GM21381 (cell line): ENCODE results near the gene ADTRP.

Experiments used
- ATAC-seq: cut with Tn5 transposase; IDR thresholded peaks from one replicate; pipeline ENCODE4 v1.9.1; 2021; ENCODE audit warnings: mild to moderate bottlenecking, moderate library complexity; ENCODE audit not compliant: unreplicated experiment

The ADTRP gene

DNA sequence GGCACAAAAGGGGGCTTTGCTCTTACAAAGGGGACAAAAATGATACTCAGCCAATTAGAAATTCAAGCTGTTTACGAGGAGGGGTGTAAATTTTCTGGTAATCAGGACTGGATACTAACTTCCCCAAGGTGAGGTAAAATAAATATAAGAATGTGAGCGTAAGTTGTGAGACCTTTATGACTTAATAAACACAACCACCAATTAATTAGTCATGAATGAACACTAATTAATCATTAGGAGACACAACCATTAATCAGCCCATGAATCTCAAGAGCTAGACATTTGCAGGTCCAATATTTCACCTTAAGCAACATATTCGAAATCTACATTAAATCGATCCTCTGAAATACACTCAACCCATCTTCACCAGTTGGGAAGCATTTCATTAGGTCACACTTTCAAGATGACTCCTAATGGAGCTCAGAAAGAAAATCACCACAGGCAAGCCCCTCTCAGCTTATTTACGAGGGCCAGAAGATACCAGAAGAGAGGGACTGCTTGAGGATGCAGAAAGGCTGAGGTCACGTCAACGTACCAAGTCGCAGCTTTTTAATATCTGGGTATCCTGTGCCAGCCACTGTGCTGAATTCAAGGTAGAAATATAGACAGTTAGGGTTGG is 2.7 kb downstream of the ADTRP start:
- no peak for ATAC-seq

DNA sequence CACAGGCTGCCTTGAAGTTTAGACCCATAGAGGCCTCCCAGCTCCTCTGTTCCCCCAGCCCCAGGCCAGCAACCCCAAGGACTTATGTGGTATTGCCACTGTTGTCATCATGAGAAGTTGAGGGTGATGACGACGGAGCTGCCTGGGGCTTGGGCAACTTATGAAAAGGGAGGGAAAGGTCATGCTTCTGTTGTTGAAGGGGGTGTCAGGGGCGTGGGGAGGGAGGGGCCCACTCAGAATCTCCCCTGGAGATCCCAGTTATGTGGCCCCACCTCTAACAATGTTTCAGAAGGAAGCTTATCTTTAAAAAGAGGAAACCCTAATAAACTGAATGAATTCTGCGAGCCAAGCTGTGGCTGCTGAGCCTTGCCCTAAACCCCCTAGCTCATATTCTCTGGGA is 4.2 kb downstream of the ADTRP start:
- ATAC-seq = no peak

DNA sequence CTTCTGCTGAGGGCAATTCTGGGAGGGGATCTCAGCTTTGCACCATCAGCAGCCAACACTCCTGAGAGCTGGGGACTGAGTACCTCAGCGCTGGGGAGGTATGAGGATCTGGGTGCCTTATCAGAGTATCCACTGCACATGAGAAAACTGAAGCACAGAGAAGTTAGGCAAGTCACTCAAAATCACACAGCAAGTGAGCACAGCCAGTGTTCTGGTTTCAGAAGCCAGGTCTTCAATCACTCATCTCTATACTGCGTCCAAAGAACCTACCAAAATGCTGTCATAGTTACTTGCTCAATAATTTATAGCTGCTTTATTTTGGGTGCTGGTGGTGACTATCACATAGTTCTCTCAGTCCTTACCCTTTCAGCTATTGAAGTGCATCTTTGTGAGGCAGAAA is 5.0 kb downstream of the ADTRP start:
- no peak for ATAC-seq

DNA sequence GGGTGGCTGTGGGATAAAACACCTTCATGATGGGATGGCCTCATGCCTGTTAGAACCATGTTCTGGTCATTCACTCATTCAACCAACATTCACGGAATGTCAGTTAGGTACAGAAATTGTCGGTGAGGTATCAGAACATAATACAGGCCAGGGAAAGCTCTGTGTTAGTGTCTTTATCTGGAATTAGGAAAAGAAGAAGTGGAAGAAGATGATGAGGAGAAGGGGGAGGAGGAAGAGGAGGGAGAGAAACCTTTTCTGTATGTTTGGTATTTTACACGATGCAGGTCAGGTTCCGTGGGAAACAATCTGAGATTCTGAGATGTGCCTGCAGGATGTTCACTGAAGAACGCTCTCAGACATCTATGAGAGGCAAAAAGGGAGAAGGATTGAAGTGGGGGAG is 5.6 kb downstream of the ADTRP start:
- ATAC-seq = no peak

DNA sequence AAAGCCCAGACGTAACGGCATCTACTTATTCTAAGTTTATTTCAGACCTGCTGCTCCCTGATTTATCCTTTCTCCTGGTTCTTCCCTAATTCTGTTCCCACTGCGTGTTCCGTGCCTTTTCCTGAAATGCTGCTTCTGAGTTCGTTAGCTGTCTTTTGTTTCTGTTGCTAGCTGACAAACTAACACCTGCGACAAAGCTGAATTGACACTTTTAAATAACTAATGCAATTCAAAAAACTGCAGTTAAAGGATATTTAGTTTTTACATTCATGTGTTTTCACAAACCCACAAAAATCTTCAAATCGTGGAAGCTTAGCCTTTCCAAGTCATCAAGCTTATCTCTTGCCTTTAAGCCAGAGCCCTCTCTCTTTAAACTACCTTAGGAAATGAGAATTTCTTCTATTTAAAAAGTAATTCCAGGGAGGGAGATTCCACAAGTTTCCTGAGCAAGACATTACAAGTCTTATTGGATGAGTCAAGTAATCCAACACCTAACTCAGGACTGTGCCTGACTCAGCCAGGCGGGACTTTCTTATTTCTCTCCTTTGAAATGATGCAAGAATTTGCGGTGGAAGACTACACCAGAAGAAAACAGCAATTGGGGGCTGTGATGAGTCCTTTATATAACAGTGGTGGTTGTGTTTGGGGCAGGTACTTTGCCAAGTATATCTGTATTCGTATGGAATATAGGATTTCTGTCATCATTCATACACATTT is 6.3 kb downstream of the ADTRP start:
- no peak for ATAC-seq

DNA sequence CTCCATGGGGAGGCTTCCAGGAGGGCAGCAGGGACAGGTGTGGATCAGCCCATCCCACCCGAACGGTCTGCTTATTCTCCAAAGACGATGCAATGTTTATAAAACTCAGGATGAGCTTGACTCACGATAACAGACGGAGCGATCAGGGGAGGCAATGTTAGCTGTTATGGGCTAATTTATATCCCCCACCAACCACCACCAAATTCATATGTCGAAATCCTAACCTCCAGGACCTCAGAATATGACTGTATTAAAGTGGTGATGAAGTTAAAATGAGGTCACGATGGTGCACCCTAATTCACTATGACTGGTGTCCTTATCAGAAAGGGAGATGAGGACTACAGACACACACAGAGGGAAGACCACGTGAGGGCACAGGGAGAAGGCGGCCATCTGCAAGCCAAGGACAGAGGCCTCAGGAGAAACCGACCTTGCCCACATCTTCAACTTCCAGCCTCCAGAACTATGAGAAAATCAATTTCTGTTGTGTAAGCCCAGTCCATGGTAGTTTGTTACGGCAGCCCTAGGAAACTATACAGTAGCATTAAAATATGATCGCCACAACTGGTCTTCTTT is 7.0 kb downstream of the ADTRP start:
- no peak for ATAC-seq

DNA sequence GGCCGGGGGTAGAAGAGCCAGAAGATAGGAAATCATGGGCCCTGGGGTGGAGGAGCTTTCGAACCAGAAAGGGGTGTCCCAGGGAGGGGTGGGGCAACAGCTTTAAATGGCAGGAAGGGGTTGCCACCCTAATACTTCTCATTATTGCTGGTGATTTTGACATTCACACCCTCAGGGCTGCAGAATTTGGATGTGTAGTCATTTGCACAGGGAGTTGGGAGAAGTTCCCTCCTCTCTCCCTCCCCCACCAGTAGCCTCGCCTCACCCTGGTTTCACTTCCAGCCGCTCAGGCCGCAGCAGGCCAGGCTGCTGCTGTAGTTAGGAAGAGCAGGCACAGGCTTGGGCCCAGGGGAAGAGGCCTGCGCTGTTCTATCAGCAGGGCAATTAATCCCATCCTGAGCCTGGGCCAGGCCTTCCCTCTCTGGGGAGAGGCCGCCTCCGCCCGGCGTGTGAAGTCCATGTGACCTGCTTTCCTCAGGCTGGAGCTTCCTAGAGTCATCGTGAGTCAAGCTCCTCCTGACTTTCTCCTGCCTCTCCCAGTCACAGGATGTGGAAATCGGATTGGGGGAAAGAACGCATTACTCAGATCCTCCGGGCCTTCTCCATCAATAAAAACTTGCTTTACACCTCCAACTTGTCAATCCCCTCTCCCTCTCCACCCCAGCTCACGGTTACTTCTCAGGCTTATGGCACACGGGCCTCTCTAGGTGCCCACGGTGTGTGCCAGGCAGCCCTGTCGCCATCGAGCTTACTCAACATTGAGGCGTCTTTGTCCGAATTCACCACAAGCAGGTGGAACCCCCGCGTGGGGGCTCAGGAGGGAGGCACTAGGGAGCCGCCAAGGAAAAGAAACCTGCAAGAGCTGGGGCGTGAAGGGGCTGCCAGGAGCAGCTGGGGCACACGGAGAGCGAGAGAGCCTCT is 7.8 kb downstream of the ADTRP start:
- ATAC-seq = no peak

DNA sequence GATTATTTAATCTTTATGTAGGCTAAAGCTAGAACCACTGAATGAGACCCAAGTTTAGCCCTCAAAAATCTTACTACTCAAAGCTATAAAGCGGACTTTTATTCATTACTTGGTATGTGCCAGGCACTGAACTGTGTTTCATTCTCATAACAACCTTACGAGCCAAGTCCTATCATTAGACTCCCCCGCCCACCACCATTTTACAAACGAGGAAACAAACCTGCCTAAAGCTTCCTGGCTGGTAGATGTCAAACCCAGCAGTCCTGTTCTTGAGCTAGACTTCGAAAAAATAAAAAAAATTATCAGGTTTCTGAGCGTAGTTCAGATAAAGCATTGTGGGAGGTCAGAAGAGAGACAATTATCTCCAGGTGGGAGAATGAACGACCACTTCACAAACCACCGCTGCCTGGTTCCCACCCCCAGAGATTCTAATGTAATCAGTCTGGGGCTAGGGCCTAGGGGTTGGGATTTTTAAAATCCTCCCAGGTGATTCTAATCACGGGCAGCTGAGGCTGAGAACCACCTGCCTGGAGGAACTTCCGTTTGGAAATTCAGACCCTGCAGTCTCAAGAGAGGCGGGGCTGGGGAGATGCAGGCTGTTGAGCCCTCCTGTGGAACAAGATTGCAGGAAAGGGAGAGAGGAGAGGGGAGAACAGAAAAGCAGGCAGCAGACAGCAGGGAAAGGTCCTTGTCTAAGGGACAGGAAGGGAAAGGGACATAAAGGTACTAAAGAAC is 8.6 kb downstream of the ADTRP start:
- no peak for ATAC-seq

DNA sequence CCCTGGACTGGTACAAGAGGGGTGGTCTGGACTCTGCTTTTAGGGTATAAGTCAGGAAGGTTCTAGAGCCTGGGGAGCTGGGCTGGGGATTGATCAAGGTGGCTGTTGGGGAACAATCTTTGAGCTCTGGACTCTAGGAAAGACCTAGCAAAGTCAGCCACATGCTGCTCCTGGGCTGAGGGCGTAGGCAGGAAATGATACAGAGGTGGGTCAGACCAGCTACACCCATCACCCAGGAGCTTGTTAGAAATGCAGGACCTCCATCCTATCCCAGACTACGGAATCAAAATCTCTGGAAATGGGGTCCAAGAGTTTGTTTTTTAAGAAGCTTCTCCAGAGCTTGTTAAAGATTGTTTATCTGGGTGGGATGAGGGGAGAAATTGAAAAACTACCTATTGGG is 9.4 kb downstream of the ADTRP start:
- no peak for ATAC-seq

DNA sequence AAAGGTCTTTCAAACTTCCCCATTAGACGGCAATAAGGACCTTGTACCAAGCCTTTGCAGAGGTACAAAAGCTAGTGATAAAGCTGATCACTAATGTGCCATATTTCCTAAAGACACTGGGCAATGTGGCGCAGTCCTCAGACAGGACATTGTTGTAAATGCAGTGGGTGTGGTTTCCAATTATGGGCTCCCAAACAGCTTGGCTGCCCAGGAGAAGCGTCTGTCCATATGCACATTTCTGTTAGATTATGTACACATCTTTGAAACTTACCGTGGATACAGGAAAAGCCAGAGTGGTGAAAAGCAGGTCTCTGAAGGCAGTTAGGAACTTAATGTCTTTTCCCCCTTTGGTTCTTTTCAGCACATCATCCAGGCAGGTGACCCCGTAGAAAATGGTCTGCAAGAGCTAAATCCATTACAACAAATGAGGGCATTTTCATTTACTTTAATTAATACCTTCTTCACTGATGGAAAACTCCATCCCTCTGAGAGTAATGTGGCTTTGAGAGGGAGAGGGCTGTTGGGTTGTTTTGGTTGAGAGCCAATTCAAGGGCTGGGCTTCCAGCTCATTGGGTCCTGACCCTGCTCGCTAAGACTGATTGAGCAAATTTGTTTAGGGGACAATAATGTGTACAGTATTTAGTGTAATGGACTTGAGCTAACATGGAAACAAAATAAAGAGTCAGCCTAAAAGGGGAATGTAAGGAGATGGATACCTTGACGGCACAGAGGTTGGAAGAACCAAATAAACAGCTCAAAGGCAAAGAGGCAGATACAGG is 10.4 kb downstream of the ADTRP start:
- ATAC-seq = no peak

DNA sequence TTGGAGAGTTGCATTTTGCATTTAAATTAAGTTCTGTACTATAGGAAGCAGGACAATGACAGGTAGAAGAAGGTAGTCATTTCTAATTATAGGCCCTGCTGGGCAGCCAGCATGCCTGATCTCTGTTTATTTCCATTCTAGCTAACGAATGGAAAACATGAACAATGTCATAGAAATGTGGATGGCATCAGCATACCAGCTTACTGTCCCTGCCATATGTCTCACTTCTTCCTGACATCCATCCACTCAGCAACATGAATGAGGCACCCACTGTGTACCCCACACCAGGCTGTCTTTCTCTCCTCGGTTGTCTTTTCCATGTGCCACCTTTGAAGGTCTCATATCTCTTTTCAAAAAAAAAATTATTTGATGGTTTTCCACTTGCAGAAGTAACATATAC is 11.1 kb downstream of the ADTRP start:
- ATAC-seq = no peak

DNA sequence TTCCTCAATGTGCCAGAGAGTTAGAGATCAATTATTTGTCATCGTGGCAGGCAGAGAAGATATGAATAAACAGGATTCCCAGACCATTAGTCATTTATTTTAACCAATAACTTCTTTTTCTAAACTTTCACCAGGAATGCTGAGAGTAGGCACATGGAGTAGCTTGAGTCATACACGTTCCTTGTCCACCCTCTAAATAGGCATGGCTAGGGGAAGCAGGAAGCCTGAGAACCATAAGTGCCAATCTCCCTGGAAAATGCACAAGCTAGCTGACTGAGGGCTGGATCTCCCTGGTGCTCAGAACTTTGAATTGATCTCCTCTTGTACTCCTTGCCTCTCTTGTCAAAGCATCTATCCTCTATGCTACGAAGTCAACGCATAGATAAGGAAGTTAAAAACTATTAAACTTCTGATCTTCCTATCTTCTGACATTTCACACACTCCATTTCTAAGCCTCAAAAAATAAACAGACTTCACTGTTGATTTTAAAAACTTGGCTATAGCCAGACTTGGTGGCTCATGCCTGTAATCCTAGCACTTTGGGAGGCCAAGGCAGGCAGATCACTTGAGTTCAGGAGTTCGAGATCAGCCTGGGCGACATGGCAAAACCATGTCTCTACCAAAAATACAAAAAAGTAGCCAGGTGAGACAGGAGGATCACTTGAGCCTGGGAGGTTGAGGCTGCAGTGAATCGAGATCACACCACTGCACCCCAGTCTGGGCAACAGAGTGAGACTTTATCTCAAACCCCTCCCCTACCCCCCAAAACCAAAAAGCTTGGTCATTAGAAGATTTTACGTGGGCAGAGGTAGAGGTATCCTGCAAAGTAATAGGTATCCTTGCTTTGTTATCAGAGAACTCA is 11.8 kb downstream of the ADTRP start:
- no peak for ATAC-seq

DNA sequence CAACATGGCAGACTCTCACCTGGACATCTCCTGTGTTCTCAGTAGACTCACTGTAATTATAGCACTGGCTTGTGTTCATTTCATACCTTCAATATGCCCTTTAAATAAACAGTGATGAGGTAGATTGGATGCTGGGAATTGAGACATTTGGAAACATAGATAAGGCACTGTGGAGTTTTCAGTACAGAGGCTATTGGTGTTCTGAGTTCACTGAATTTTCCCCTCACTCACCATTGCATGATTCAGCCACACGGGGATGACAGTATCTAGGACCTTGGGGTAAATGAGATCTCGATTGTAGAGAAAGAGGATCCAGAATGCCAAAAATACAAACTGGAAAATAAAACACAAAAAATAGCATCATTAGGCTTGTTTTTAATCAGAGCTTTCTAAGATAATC is 12.6 kb downstream of the ADTRP start:
- no peak for ATAC-seq

DNA sequence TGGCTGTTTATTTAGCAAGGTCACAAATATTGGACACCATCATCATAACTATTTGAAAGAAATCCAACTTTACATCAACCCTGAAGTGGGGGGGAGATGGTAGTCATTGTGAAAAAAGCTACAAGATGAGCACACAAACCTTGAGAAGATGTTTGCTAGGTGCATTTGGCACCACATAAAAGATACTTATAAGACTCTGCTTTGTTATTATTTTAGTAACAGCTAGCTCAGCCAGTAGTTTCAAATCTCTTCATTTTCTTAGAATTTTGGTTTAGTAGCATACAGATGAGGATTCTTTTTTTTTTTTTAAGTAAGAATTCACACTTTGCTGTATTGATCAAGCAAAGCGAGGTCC is 14.4 kb downstream of the ADTRP start:
- ATAC-seq = no peak

DNA sequence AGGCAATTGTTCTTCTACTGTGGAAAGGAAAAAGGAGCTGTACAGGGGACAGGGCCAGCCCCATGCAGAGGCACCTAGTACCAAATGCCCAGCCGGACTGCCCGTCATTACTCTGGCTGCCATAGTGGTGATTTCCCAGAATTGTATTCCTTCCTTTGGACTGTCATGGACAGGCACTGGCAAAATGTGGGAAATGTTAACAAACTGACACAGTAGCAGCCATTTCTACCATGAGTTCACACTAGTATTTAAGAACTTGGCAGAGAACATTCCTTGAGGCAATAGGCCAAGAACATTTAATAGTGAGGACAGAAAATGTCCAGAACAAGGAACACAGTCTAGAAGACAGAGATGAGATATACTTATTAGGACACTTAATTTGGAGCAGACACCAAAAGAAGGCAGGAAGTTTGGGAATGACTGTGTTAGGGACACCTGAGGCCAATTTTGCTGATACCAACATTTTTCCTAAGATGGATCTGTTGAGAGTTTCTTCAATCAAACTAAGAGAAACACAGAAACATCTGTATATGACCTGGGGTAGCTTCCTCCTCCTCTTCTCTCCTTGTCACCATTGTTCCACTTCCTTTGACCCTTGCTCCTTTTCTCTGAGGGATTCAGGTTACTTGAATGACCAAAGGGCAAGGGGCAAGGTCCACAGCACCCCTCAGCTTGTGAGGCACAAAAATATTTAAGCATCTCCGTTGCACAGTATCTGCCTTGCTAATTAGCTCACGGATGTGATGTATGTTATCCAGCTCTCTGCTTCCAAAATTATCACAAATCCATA is 14.9 kb downstream of the ADTRP start:
- ATAC-seq = no peak

DNA sequence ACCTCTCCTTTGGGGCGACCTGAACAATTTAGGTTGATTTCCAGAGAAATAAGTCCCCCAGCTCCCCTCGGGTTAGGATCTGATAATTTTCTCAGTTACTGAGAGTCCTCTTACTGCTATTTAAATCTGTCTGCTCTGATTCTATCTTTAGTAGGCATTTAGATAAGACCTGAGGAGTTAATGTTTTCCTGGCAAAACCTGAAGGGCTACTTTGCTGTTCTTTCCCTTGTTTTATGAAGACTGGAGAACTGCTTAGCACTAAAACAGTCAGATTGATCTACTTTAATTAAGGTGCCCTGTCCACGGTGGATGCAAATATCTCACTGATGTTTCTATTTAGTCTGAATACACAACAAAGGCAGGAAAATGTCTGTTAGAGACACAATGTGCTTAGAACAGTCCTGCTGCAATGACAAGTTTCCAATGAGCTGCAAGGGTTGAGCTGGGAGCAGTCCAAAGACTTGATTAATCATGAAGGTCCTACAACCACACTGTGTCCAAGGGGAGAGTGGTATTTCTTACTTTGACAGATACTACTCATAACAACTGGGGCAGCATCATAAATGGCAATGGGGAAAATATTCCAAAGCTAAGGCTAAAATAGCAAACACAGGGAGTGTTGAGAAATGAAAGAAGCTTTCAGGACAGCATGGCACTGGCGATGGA is 15.7 kb downstream of the ADTRP start:
- no peak for ATAC-seq

DNA sequence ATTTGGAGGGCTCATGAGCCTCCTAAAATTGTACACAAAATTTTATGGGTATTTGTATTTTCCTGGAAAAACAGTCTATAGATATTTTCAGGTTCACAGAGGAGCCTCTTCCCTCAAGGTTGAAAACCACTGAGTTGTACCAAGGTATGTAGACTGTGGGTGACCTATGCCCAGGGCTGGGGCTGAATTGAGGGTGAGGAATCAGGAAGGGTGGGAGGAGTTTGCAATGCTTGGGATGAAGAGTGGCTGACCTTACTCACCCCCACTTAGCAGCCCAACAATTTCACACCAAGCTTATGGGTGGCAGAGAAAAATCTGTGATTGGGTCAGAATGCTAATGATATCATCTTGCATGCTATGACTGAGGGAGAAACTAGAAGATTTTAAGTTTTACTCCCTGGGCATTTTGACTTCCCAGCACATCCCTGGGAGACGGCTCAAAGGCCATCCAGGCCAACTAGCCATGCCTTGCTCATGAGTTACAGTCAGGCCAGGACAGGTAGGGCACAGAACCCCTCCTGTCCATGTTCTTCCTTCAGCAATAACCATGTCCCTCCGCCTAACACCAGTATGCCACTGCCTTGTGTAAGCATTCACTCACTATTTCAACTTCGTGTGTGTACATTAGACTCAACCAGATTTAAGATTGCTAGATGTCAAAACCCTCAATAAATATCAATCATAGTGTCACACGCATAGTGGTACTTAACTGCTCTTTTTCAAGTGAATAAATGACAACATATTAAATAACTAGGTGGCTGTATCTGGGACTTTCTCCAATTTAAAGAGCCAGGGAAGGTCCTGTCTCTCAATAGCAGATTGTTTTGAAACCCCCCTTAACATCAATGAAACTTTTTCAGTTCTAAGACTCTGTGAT is 16.6 kb downstream of the ADTRP start:
- no peak for ATAC-seq
